AG08395 (cell line): ENCODE measurements around the gene FAM156B.
"Not testable (repeated sequence)": the region's sequence is repeated elsewhere in the genome, so short reads cannot be mapped to it uniquely, and the experiment has no call there.

Experiments used
- DNase-seq: peaks from one replicate; pipeline ENCODE4 v3.0.0; 2012; ENCODE audit warnings: mixed read lengths, low spot score

FAM156B gene

GRCh38 chrX:52896855-52897709, at the start of gene FAM156B:
TSS of gene FAM156B (plus strand) at chrX:52897330. CDS start at chrX:52907226, 9,896 bp downstream.
- DNase-seq = not testable (repeated sequence)

DNA sequence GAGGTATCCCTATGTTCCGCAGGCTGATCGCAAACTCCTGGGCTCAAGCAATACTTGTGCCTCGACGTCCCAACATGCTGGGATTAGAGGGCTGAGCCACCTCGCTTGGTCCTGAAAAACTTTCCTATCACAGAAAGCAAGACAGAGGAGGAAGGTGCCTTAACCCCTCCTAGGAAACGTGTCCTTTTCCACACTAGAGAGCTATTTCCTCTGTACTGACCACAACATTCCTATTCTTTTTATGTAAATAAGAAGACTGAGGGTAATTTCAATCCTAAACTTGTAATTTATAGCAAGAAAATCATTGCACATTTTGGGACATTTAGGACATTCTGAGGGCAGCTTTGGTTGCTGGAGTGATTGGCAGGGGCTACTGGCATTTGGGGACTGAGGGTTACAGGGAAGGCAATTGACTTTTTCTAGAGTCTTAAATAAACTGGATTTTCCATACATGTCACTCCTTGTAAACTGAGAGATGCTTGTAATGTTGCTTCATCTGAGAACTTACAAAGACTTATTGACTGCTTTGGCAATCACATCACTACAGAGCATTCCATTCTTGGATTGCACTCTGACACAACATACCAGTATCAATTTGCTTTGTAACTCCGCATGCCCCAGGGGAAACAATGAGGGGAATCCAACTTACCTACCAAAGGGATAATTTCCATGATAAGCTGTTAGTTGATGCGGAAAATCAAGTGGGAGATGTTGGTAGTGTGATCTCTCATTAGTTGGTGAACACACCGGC, 44.8 kb upstream of the FAM156B start:
- DNase-seq = no peak

DNA sequence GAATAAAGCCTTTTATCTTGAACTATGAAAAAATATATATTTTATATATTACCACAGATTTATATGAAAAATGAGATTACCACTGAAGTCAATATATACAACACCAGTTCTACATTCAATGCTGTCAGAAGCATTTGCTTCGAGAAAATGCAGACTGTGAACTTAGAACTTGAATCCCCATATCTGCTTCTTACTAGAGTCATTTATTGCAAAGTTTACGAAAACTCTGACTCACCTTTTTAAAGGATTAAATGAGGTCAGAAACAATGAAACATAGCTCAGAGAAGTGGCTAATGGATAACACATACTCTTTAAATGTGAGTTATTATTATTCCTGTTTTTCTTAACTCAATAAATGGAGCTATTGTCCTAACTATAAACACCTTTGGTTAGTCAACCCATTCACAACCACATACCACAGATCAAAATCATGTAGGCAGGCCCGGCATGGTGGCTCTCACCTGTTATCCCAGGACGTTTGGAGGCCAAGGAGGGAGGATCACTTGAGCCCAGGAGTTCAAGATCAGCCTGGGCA, 40.1 kb upstream of the FAM156B start:
- DNase-seq = not testable (repeated sequence)

DNA sequence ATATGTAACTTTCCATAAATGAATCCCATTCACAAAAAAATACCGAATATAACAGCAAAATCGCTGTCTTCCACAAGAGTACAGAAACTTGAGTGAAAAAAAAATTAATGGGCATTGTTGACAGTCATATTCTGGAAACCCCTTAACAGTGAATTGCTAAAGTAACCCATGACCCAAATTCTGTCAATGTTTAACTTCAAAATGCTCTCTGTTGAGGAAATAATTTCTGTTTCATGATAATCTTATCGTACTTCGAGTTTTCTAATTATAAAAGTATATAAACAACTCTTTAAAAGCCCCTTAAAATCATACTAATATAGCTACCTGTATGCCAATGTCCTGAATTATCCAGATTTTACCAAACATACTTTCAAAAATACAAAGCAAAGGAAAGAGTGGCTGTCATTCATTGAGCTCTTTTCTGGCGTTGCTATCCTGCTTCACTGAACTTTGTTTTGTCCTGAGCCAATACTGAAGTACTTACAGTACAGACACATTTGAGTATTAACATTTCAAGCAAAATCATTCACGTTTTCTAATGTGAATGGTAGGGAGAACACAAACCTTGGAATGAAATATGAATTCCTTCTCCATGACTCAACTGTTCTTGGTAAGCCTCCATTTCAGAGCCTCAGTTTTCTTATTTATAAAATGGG, 31.7 kb upstream of the FAM156B start:
- no peak for DNase-seq

GRCh38 chrX:52867610-52868348, 29.4 kb upstream of the FAM156B start, which contains the start of gene XAGE3:
TSS of gene XAGE3 (minus strand) at chrX:52868083. CDS start at chrX:52867133, 950 bp downstream.
- no peak for DNase-seq

DNA sequence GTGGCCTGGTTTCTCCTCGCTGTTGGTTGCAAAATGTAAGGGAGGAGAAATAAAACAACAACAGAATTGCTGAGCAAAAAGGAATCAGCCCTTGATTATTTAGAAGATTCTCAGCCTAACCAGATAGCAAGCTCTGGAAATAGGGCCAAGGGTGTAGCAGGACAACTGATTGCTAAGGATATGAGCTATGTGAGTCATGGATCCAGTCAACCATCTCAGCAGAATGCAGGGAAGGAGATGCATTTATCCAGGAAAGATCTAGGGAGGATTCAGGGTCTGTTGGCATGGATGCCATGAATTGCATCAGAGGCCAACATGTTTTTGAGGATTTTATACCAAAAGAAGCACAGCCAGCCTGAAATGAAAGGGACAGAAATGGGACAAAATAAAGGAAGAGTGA, 27.1 kb upstream of the FAM156B start:
- DNase-seq = no peak

- not testable (repeated sequence) for DNase-seq
These were observed 23.3 kb upstream of the FAM156B start for GRCh38 chrX:52873825-52874224.

DNA sequence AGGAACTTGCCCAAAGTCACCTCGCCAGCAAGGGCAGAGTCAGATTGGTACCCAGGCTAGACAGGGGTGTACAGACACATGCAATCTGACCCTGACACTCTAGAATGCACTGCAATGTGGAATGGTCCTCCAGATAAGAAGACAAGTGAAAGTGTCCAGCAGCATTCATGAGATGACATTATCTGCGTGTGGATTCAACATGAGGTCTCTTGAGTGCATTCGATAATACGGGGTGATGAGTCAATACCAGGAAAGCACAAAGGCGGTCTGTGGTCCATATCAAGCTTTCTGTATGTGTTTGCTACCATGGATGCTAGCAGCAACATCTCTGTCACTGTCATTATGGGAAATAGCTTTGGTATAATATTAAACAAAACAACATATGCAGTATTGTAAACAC, 22.5 kb upstream of the FAM156B start:
- no peak for DNase-seq

DNA sequence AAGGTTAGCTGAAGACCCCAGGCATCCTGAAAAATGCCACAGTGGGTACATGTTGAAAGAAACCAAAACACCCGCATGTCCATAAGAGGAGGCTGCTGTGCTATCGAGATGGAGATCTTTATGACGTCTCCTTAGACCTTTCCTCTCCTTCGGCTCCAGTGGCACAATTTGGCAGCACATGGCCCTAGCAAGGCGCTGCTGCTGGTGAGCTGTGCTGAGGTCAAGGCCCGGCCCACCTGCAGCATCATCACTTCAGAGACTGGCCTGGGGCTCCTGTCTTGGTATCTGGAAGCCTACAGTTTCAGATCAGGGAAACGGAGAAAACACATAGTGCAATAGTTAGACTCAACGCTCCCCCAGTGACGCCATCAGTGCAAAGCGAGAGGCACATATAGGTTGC, 21.7 kb upstream of the FAM156B start:
- DNase-seq = not testable (repeated sequence)

DNA sequence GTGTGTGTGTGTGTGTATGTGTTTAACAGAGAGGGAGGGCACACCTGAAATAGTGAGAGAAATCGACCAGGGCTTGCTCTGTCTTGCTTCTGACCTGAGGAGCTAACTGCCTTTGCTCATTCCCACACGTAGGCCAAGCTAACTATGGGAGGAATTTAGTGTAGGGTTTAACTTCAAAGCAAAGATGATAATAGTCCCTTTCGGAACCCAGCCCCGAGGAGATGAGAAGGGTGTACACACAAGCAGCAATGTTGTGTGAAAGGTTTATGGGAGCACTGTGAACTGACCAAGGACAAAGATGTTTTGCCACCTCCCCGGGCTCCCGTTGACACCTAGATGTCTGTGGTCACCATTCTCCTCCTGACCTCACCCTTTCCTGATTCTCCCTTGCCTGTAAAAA, 20.7 kb upstream of the FAM156B start:
- DNase-seq = not testable (repeated sequence)

GRCh38 chrX:52887459-52887858, 9.7 kb upstream of the FAM156B start:
- DNase-seq = not testable (repeated sequence)

DNA sequence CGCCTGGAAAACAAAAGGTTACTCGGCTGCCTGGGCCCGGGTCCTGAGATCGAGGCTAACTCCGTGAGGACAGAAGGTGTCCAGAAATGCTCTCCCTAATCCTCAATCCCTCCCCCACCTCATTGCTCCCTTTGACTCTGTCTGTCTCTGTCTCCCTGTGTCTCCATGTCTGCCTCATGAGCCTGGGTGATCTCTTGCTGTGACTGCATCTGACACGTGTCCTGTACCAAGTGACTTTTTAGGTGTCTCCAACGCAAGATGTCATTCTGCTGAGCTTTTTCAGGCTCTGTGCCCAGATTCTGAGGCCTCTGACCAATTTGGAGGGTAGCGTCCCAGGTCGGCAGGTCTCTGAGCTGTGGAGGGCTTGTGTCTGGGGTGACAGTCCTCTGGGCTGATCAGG, 9.0 kb upstream of the FAM156B start:
- DNase-seq = not testable (repeated sequence)

DNA sequence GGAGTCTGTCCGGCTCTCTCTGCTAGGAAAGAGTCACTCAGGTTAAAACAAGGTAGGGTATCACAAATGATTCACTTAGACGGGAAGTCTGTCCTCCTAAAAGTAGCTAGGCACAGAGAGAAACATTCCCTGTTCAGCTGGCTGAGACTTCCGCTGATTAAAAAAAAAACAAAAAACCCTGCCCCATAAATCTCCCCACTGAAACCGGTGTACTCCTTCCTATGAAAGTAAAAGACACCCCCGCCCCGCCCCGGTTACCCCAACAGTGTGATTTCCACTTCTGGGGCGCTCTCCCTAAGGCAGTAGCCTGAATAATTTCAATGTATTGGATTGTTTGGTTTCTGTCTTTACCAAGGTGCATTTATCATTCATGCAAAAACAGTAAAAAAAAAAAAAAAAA, 692 bp upstream of the FAM156B start:
- DNase-seq = not testable (repeated sequence)

- not testable (repeated sequence) for DNase-seq
These were observed 8.4 kb downstream of the FAM156B start for GRCh38 chrX:52905531-52905930.

- DNase-seq = not testable (repeated sequence)
These were observed 8.9 kb downstream of the FAM156B start for GRCh38 chrX:52906072-52906471.

DNA sequence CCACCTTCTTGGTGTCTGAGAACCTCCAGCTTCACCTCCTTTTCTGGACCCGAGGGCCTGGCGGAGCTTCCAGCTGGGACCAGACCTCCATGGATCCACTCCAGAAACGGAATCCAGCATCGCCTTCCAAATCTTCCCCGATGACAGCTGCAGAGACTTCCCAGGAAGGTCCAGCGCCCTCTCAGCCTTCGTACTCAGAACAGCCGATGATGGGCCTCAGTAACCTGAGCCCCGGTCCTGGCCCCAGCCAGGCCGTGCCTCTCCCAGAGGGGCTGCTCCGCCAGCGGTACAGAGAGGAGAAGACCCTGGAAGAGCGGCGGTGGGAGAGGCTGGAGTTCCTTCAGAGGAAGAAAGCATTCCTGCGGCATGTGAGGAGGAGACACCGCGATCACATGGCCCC, 10.0 kb downstream of the FAM156B start:
- not testable (repeated sequence) for DNase-seq

DNA sequence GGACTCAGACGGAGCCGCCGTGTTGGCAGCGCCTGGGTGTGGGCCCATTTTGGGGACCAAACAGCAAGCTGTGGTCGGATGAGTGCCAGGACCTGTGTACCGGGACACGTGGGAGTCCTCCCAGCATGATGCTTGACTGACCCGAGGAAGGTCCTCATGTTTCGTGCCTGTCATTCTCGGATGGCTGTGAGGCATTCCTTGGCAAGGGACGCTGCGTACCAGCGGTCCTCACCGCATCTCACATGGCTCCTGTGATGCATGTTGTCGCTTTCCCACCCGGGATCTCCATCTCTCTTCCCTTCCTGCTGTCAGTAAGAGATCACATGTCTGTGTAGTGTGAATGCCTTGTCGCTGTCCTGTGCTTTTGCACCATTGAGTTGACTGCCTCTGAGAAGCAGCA, 10.8 kb downstream of the FAM156B start:
- DNase-seq = not testable (repeated sequence)

GRCh38 chrX:52909313-52909969, 12.3 kb downstream of the FAM156B start:
- not testable (repeated sequence) for DNase-seq

DNA sequence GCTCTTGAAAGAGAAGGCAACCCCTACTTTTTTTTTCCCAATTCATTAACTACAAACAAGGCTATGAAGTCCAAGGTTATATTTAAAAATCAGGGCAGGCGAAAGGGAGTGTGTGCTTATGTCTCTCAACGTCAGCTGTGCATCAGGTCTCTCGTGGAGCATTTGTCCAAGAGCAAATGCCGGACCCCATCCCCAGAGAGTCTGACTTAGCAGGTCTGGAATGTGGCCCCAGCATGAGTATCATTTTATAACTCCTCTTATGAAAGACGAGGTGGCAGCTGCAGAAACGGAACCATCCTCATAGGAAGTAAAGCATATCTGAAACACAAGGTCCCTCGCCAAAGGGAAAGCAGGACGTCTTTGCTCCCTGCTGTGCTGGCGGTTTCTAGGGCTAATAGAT, 16.6 kb downstream of the FAM156B start:
- DNase-seq = not testable (repeated sequence)

GRCh38 chrX:52914704-52915103, 17.6 kb downstream of the FAM156B start:
- DNase-seq = not testable (repeated sequence)

- DNase-seq = peak; percentile 3
These were observed 26.7 kb downstream of the FAM156B start for GRCh38 chrX:52923781-52924241.
